NCI-H748 treated with DMSO at 0.1 percent for 48 hours (cell line): ENCODE data around the gene GMPR2.
A peak's percentile ranks its signal among the peaks of the same experiment; 100 is the strongest.
"Not testable (repeated sequence)": the region's sequence is repeated elsewhere in the genome, so short reads cannot be mapped to it uniquely, and the experiment has no call there.

Experiments
- DNase-seq: peaks from one replicate; lab custom pipeline; 2025; lab: John Stamatoyannopoulos, UW

The GMPR2 gene

DNA sequence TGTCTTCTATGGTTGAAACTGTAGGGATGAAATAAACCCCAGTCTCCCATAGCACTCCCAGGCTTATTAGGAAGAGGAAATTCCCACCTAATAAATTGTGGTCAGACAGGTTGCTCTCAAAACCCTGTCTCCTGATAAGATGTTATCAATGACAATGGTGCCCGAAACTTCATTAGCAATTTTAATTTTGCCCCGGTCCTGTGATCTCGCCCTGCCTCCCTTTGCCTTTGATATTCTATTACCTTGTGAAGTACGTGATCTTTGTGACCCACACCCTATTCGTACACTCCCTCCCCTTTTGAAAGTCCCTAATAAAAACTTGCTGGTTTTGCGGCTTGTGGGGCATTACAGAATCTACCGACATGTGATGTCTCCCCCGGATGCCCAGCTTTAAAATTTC, 30.2 kb upstream of the GMPR2 start:
- not testable (repeated sequence) for DNase-seq

- DNase-seq: not testable (repeated sequence)
These were observed 29.4 kb upstream of the GMPR2 start for GRCh38 chr14:24203249-24203886.

GRCh38 chr14:24204163-24205146, 28.3 kb upstream of the GMPR2 start:
- no peak for DNase-seq

GRCh38 chr14:24206260-24207103, 26.2 kb upstream of the GMPR2 start:
- DNase-seq: no peak

- no peak for DNase-seq
These were observed 25.6 kb upstream of the GMPR2 start for GRCh38 chr14:24207104-24207551.

GRCh38 chr14:24207625-24208024, 25.1 kb upstream of the GMPR2 start:
- no peak for DNase-seq

GRCh38 chr14:24211311-24211710, 21.4 kb upstream of the GMPR2 start:
- DNase-seq: no peak

- DNase-seq: peak; percentile 94
These were observed 19.5 kb upstream of the GMPR2 start, which contains the start of gene CHMP4A for GRCh38 chr14:24212924-24213865. Gene CHMP4A (minus strand): TSS chr14:24213488. CDS start chr14:24213439, 49 bp downstream.

GRCh38 chr14:24213866-24214662, 18.7 kb upstream of the GMPR2 start:
- no peak for DNase-seq

DNA sequence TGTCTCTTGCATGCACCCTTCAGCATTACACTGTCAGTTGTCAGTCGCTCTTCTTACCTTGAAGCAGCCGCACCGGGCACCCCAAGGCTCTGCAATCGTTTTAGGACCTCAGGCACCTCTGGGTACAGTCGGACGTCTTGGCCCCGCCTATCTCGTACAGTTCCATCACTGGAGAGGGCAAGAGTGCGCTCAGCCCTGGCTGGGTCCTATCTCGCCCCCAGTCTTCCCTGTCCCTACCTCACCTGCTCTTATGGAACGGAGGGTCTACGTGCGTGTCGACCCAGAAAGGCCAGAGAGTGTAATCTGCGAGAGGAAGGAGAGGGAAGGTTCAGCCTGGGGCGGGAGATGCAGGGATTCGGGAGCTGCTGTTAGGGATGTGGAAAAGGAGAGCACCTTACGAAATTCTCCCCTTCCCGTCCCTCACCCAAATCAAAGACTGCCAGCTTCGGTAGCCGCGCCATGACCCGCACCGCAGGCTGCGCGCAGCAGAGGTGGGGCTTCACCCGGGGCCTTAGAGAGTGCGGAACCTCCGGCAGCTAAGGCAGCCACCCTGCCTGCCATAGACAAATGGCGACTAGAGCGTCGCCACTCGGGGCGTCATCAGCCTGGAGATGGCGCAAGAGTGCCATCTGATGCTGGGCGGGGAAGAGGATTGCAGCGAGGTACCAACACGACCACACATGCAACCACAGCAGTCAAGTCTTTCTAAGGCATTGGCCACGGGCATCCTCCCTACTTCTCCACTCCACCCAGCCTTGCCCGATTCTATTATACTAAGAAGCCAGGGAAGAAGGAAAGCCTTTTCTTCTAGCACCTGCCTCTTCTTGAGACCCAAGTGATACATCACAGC, 17.0 kb upstream of the GMPR2 start, which contains the start of gene MDP1:
TSS of gene MDP1 (minus strand) at position 572 of the 850 bp plus-strand sequence. CDS start at position 461, 111 bp downstream.
- peak; percentile 77 for DNase-seq

GRCh38 chr14:24216345-24216699, 16.4 kb upstream of the GMPR2 start:
- no peak for DNase-seq

DNA sequence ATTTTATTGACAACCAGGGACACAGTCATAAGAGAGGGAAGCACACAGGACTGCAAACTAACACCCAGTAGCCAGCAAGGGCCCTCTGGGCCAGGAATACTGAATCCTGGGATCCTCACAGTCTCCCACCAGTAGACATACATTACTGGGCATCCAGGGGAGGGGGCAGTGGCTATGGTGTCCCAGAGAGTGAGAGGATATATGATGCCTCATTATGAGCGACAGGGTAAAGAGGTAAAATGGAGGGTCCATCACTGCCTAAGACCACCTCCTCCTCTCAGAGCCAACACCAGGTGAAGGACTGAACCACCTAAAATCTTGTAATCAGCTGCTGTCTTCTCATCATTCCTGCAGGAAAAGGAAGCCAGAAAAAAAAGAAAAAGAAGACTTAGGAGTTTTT, 15.9 kb upstream of the GMPR2 start:
- not testable (repeated sequence) for DNase-seq

GRCh38 chr14:24219080-24219479, 13.6 kb upstream of the GMPR2 start:
- no peak for DNase-seq

DNA sequence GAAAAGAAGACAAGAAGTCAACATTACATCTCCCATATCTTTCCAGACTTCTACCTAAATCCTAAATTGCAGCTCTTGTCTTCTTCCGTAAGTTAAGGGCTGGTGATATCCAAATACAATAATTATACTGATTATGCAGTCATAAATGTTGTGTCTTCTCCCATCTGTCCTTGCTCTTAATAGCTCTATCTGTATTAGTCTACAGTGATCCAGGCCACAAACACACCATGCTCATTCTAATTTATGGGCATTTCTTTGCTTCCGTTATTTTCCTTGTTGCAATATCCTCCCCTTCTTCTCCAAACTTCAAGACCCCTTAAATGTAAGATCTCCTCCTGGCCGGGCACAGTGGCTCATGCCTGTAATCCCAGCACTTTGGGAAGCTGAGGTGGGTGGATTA, 13.2 kb upstream of the GMPR2 start:
- no peak for DNase-seq

GRCh38 chr14:24222987-24223386, 9.7 kb upstream of the GMPR2 start:
- not testable (repeated sequence) for DNase-seq

- DNase-seq: no peak
These were observed 8.1 kb upstream of the GMPR2 start for GRCh38 chr14:24224618-24225071.

GRCh38 chr14:24226473-24226872, 6.3 kb upstream of the GMPR2 start:
- DNase-seq: no peak

DNA sequence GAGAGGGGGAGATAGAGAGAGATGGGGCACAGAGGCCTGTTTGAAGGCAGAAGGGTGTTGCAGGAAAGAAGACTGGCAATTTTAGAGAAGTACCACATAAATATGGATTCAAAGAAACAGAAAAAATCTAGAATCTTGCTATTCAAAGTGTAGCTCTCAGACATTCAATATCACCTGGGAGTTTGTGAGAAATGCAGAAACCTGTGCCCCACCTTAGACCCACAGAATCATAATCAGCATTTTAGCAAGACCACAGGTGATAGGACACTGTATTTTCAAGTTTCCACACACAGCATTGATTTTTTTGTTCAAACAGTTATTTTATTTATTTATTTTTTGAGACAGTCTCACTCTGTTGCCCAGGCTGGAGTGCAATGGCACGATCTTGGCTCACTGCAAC, 3.8 kb upstream of the GMPR2 start:
- DNase-seq: no peak
